ENCODE results near the gene APCDD1L. TPM values are rescaled to one million over a fixed set of nuclear protein-coding genes. Genes with fewer than 3 reads are reported as not detected.

APCDD1L gene
- total and polyA plus RNA-seq, 7 donors = 0.22 to 1.9 (median 0.84) TPM; not detected in 1

DNA sequence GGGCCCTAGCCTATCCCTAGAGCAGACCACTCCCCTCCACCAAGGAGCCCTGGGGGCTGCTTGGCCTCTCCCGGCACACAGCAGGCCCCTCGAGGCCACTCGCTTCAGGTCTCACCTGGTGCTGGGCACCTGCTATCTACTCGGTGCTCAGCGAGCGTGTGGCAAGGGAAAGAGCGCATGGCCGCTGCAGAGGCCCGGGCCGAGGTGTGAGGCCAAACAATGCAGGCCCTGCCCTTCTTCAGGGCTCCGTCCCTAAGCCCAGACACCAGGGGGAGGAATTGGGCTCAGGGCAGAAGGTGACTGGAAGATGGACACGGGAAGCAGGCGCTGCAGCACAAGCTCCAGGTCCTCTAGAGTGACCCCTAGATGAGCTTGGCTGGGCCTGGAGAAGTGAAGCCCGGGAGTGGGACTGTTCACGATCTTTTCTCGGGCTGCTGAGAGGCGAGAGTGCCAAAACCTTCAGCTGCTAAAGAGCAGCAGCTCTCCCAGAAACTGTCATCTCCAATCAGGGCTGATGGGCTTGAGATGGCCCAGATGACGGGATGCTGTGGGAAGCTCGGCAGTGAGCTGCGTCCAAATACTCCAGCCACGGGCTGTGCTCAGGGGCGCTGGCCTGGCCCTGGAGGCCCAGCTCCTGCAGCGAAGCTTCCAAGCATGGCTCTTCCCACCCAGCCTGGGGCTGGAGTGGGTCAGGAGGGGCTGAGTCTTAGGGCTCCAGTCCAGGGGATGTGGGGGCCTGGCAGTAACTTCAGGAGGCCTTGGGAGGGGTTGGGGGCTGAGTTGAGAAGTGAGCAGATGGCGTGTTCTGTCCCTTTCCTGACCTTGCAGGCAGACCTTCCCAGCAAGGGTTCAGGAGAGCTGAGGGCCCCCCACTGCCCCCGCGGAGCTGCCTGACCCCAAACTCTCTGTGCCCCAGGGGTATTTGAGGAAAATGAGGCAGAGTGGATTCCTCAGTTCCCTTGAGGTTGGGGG, 43.7 kb downstream of the APCDD1L start:
- peak; percentile 93 for DNase-seq
- intact Hi-C loops (cut with DNase I) = no loop called here
- no peaks in the 10 kb centered on the region for H3K36me3 ChIP-seq
- peak overlapping the region in 3 of 4 donors; percentile 65 to 70 (median 70) for H3K27ac ChIP-seq
- peak; percentile 67 to 89 (median 84) for TF ChIP-seq POLR2AphosphoS5 (IDR thresholded peaks at IDR 0.05)
- no peak for TF ChIP-seq POLR2A (IDR thresholded peaks at IDR 0.05)
- TF ChIP-seq, protein P1, sequence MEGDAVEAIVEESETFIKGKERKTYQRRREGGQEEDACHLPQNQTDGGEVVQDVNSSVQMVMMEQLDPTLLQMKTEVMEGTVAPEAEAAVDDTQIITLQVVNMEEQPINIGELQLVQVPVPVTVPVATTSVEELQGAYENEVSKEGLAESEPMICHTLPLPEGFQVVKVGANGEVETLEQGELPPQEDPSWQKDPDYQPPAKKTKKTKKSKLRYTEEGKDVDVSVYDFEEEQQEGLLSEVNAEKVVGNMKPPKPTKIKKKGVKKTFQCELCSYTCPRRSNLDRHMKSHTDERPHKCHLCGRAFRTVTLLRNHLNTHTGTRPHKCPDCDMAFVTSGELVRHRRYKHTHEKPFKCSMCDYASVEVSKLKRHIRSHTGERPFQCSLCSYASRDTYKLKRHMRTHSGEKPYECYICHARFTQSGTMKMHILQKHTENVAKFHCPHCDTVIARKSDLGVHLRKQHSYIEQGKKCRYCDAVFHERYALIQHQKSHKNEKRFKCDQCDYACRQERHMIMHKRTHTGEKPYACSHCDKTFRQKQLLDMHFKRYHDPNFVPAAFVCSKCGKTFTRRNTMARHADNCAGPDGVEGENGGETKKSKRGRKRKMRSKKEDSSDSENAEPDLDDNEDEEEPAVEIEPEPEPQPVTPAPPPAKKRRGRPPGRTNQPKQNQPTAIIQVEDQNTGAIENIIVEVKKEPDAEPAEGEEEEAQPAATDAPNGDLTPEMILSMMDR (IDR thresholded peaks at IDR 0.05) = no peak
- no peak for TF ChIP-seq EP300 (IDR thresholded peaks at IDR 0.05)
- H3K4me3 ChIP-seq = no peak overlapping the region
- whole genome bisulfite sequencing, 2 donors = 76 to 80% methylated on average over 26 of the region's 26 CpGs
- H3K27me3 ChIP-seq = no peaks in the 10 kb centered on the region
- H3K9me3 ChIP-seq = no peaks in the 10 kb centered on the region
- H3K4me1 ChIP-seq = peaks cover 0 to 52% (median 43%) of the 10 kb centered on the region in 4 donors

DNA sequence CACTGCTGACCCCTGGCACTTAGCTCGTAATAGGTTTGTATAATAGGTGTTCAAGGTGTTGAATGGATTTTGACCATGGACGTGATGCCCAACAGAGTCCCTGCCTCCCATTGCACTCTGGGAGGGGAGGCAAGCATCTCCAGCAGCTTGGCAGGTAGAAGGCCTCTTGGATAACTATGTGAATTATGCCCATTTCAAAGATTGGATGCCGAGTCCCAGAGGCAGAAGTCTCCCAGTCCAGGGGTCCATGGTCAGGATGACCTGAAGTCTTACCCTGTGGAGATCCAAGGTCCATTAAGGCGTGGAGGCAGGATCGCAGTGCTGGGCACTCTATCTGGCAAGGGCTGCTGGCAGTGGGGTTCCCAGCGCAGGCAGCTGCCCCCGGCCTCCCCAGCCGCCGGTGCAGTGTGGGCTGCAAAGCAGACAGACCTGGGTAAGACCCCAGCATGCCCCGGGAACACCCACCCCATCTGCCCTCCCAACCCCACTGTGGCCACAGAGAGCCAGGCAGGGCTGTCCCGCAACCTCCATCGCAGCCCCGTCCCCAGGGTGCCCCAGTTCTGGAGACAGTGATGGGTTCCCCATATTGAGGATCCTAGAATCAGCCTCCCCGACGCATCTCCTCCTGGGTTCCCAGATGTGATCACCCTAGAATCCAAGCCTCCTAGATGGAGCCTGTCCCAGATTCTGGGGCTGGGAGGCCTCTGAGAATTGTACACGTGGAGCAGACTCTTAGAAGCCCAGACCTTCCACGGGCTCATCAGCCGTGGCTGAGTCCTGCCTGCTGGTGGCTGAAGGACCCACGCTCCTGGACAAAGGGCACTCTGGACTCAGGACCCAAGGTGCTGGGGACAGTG, 44.6 kb downstream of the APCDD1L start:
- H3K27ac ChIP-seq = peak overlapping the region in 3 of 4 donors; percentile 65 to 70 (median 70)
- H3K4me1 ChIP-seq = peaks cover 0 to 52% (median 43%) of the 10 kb centered on the region in 4 donors
- WGBS, 2 donors = 88 to 89% methylated on average over 19 of the region's 19 CpGs

DNA sequence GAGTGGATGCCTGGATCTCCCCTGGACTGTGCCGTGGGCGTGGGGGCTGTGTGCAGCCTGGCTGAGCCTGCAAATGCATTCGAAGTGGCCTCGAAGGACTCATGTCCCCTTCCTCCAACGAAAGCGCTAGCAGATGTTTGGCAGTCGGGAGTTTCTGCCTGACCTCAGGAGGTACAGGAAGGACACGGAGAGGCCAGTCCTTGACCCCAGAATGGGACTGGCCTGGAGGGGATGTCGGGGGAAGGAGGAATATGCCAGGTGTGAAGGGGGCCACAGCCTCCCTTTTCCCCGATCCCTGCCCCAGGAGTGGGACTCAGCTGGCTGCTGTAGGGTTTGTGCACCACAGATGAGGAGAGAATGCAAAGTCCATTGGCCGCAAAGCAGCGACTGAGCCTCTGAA, 45.6 kb downstream of the APCDD1L start:
- intact Hi-C loops (cut with DNase I) = no loop called here
- TF ChIP-seq POLR2AphosphoS5 (IDR thresholded peaks at IDR 0.05) (no peak), POLR2A (IDR thresholded peaks at IDR 0.05) (no peak), EP300 (IDR thresholded peaks at IDR 0.05) (no peak)
- TF ChIP-seq, protein P1 (IDR thresholded peaks at IDR 0.05) = no peak
- H3K4me1 ChIP-seq = peaks cover 0 to 52% (median 43%) of the 10 kb centered on the region in 4 donors
- H3K36me3 ChIP-seq = no peaks in the 10 kb centered on the region
- DNase-seq = no peak
- H3K27ac ChIP-seq = peak overlapping the region in 3 of 4 donors; percentile 18 to 70 (median 33)
- WGBS, 2 donors = 90% methylated on average over 12 of the region's 12 CpGs
- H3K4me3 ChIP-seq = no peak overlapping the region
- no peaks in the 10 kb centered on the region for H3K9me3 ChIP-seq
- H3K27me3 ChIP-seq = no peaks in the 10 kb centered on the region

More for the DNA sequence above, 44.6 kb downstream of the APCDD1L start:
- no peaks in the 10 kb centered on the region for H3K27me3 ChIP-seq
- no peaks in the 10 kb centered on the region for H3K9me3 ChIP-seq
- intact Hi-C loops (cut with DNase I) = no loop called here
- H3K4me3 ChIP-seq = no peak overlapping the region
- no peak for TF ChIP-seq POLR2A (IDR thresholded peaks at IDR 0.05)
- TF ChIP-seq, protein P1 (IDR thresholded peaks at IDR 0.05) = no peak
- TF ChIP-seq POLR2AphosphoS5 (IDR thresholded peaks at IDR 0.05) = no peak
- TF ChIP-seq EP300 (IDR thresholded peaks at IDR 0.05) = no peak
- H3K36me3 ChIP-seq = no peaks in the 10 kb centered on the region
- no peak for DNase-seq

DNA sequence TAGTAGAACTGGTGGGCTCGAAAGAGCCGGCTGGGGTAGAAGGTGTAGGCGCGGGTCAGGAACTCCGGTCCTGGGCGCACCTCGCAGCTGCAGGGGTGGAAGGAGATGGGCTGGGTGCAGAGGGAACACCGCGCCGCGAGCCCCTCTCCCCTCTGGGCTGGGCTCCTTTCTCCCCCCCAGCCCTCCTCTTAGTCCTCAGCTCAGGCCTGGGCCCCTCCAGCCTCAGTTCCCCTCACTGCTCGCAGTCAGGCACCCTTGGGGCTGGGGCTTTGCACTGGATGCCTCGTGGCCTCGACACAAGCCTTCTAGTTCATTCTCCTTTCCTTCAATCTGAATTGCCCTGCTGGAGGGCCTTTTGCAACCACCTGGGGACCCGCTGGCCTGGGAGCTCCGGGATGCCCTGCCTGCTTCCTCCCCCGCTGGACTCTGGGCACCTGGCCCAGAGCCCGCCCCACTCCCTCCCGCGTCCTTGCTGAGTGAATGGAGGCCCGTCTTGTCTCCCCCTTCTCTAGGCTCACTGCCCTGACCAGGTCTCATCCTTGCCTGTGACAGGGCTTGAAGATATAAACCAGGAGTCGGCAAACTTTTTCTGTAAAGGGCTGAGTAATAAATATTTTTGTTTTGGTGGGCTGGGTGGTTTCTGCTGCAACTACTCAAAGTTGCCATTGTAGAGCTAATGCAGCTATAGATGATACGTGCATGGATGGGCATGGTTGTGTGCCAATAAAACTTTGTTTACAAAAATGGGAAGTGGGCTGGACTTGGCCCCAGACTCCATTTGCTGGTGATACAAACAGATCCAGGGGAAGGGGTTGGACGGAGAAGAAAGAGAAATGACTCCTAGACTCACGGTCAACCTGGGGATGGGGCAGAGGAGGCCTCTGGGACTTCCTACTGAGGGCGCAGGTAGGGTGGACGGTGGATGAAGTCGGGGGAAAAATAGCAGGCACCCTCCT, 47.3 kb downstream of the APCDD1L start:
- 73 to 78% methylated on average over 28 of the region's 28 CpGs for WGBS, 2 donors
- Histone ChIP-seq H3K9me3 (no peaks in the 10 kb centered on the region), H3K4me3 (no peak overlapping the region), H3K27ac (peak overlapping the region in 3 of 4 donors; percentile 18 to 53 (median 24)), H3K27me3 (no peaks in the 10 kb centered on the region), H3K4me1 (peaks cover 0 to 52% (median 43%) of the 10 kb centered on the region in 4 donors), H3K36me3 (no peaks in the 10 kb centered on the region)
- intact Hi-C loops (cut with DNase I) = no loop called here
- TF ChIP-seq EP300 (IDR thresholded peaks at IDR 0.05) (peak in 1 of 4 donors; percentile 16), POLR2A (IDR thresholded peaks at IDR 0.05) (no peak), POLR2AphosphoS5 (IDR thresholded peaks at IDR 0.05) (peak in 3 of 4 donors; percentile 20 to 75 (median 69))
- peak; percentile 79 for DNase-seq

All from sigmoid colon (tissue), 7 donors.